GM12878 (cell line): ENCODE results near the gene MBOAT2. TPM values are rescaled to one million over a fixed set of nuclear protein-coding genes. Genes with fewer than 3 reads are reported as not detected.

Experiments
- ATAC-seq: fragments of 200-7000 bp; cut with Tn5 transposase; 3 replicates; pipeline ENCODE4 v1.9.1; 2020; ENCODE audit warnings: mild to moderate bottlenecking, moderate library complexity
- BruUV-seq: library from RNA; stranded (reverse); fragments of 400-500 nt; replicated peaks from 2 replicates; lab custom pipeline; 2021; lab: Mats Ljungman, UMichigan
- CTCF ChIA-PET: fragments of 300-600 bp; sonication (Branson Sonifier 250); formaldehyde crosslinking; extraction: SDS; loops from one replicate; lab custom pipeline; 2021; ENCODE audit warnings: inconsistent platforms; lab: Yijun Ruan, JAX
- POLR2A ChIA-PET: fragments of 350-600 bp; formaldehyde crosslinking; extraction: SDS; loops from one replicate; lab custom pipeline; 2021; ENCODE audit warnings: inconsistent platforms; lab: Charles Lee
- RAD21 ChIA-PET: fragments of 300-600 bp; sonication (Branson Sonifier 250); formaldehyde crosslinking; loops from one replicate; lab custom pipeline; 2023; ENCODE audit warnings: antibody characterized with exemption; ENCODE audit not compliant: unreplicated experiment; lab: Charles Lee
- SMC1A ChIA-PET: fragments of 300-600 bp; sonication (Branson Sonifier 250); formaldehyde crosslinking; loops from one replicate; lab custom pipeline; 2023; ENCODE audit not compliant: unreplicated experiment, uncharacterized antibody; lab: Charles Lee
- DNase-seq: peaks from one replicate; pipeline ENCODE4 v3.0.0-alpha.2; 2011; ENCODE audit warnings: low read depth, low spot score
- FAIRE-seq: peaks from 3 replicates; lab custom pipeline; 2011; peaks lifted over from hg19 to GRCh38; lab: Jason Lieb, UNC
- H2AFZ ChIP-seq: 2 replicates; pipeline ENCODE4 v1.6.0; 2011; ENCODE audit warnings: low read depth, low read length, control low read depth; ENCODE audit not compliant: control insufficient read depth
- H3K27ac ChIP-seq: 2 replicates; pipeline ENCODE4 v1.5.1; 2011; ENCODE audit warnings: control low read depth; ENCODE audit not compliant: control insufficient read depth, insufficient read depth
- H3K27me3 ChIP-seq, 2 experiments: replicated peaks in 1 of 2; 2 replicates each; pipeline versions ENCODE4 v1.6.0 to v1.6.1; 2011; ENCODE audit warnings: low read length in 1 of 2; ENCODE audit not compliant: control insufficient read depth in 2 of 2, insufficient read depth in 2 of 2
- H3K36me3 ChIP-seq, 2 experiments: 2 replicates each; pipeline ENCODE4 v1.5.1; 2011; ENCODE audit warnings: low read length in 1 of 2; ENCODE audit not compliant: control insufficient read depth in 2 of 2, insufficient read depth in 2 of 2
- H3K4me1 ChIP-seq: 2 replicates; pipeline ENCODE4 v1.6.1; 2011; ENCODE audit warnings: mild to moderate bottlenecking, low read length, moderate library complexity, mixed read lengths; ENCODE audit not compliant: control insufficient read depth, insufficient read depth
- H3K4me2 ChIP-seq: 2 replicates; pipeline ENCODE4 v1.6.0; 2011; ENCODE audit warnings: control low read depth; ENCODE audit not compliant: control insufficient read depth, insufficient read depth
- H3K4me3 ChIP-seq: fragments of 200-600 bp; sonication (generic); 2 replicates; pipeline ENCODE4 v1.5.1; 2016
- H3K79me2 ChIP-seq: 2 replicates; pipeline ENCODE4 v1.6.0; 2011; ENCODE audit warnings: low read length; ENCODE audit not compliant: control insufficient read depth, insufficient read depth
- H3K9ac ChIP-seq: 2 replicates; pipeline ENCODE4 v1.8.0; 2011; ENCODE audit warnings: low read length, control low read depth, mixed read lengths; ENCODE audit not compliant: control insufficient read depth, insufficient read depth
- H3K9me3 ChIP-seq: replicated peaks from 3 replicates; pipeline ENCODE4 v1.5.1; 2011; ENCODE audit warnings: mild to moderate bottlenecking, low read length; ENCODE audit not compliant: control insufficient read depth, insufficient read depth
- H4K20me1 ChIP-seq: 2 replicates; pipeline ENCODE4 v1.6.0; 2011; ENCODE audit not compliant: control insufficient read depth, insufficient read depth
- BACH1 ChIP-seq: fragments of 450-650 bp; IDR thresholded peaks from 2 replicates; pipeline ENCODE4 v1.6.1; 2017; ENCODE audit warnings: mild to moderate bottlenecking, borderline replicate concordance
- CREB1 ChIP-seq: IDR thresholded peaks from 2 replicates; pipeline ENCODE4 v1.6.1; 2012; ENCODE audit warnings: low read depth, mild to moderate bottlenecking, inconsistent platforms
- HSF1 ChIP-seq: fragments of 150-350 bp; IDR thresholded peaks from 2 replicates; pipeline ENCODE4 v1.6.1; 2014; ENCODE audit warnings: mild to moderate bottlenecking, low read depth, low read length
- JUND ChIP-seq: IDR thresholded peaks from 2 replicates; pipeline ENCODE4 v1.6.1; 2012; ENCODE audit warnings: low read depth, mild to moderate bottlenecking, low read length, improper control_type of control experiment, moderate library complexity
- LARP7 ChIP-seq: fragments of 450-650 bp; IDR thresholded peaks from 2 replicates; pipeline ENCODE4 v1.6.1; 2017; ENCODE audit warnings: mild to moderate bottlenecking
- MLLT1 ChIP-seq: fragments of 450-650 bp; IDR thresholded peaks from 2 replicates; pipeline ENCODE4 v1.6.1; 2016; ENCODE audit warnings: mild to moderate bottlenecking
- NFIC ChIP-seq: IDR thresholded peaks from 2 replicates; pipeline ENCODE4 v1.6.1; 2012; ENCODE audit warnings: low read depth, mild to moderate bottlenecking, inconsistent platforms, low read length, moderate library complexity
- POLR2AphosphoS5 ChIP-seq: IDR thresholded peaks from 2 replicates; pipeline ENCODE4 v1.6.1; 2011; ENCODE audit warnings: mild to moderate bottlenecking, low read length, inconsistent platforms
- SMAD5 ChIP-seq: IDR thresholded peaks from 2 replicates; pipeline ENCODE4 v1.6.1; 2016; ENCODE audit warnings: antibody characterized with exemption, low read depth
- SREBF2 ChIP-seq: IDR thresholded peaks from 2 replicates; pipeline ENCODE4 v1.6.1; 2012; ENCODE audit warnings: mild to moderate bottlenecking, low read length
- WGBS: methylation state at CpG from one replicate; pipeline ENCODE4 v1.1.6; 2016; ENCODE audit warnings: low lambda C conversion rate; ENCODE audit not compliant: insufficient replicate concordance, insufficient coverage; ENCODE audit errors: missing lambda C conversion rate; 5-methylcytosine and 5-hydroxymethylcytosine counted together
- in situ Hi-C: fragments of 300-500 bp; cut with MboI; formaldehyde crosslinking; loops from 9 replicates; pipeline ENCODE4 v1.14.3; 2018; ENCODE audit warnings: mixed read lengths
- intact Hi-C: fragments of 100-400 bp; cut with micrococcal nuclease; formaldehyde crosslinking; loops from one replicate; pipeline ENCODE4 v1.14.2; 2022; ENCODE audit not compliant: unreplicated experiment
- polyA plus RNA-seq, 11 experiments: library from polyadenylated mRNA; depleted of rRNA in 4 of 11; unstranded in 6 of 11; stranded (reverse) in 5 of 11; fragments of >200 nt; fragmentation: Nextera tagmentation in 4 of 11; fragmentation: Illumina TruSeq in 1 of 11; extraction: Ambion mirVana in 4 of 11; extraction: Trizol in 1 of 11; gene quantifications; 1 replicate in 1 of 11; 2 replicates in 10 of 11; pipeline versions ENCODE4 v1.2.1 to v1.2.3, GENCODE V29; 2011 to 2016; ENCODE audit warnings: inconsistent platforms in 2 of 11, missing spikeins in 2 of 11, low read depth in 1 of 11
- total RNA-seq, 4 experiments: library from RNA; depleted of rRNA in 3 of 4; stranded (reverse); fragments of >200 nt in 3 of 4; fragmentation: Illumina TruSeq in 1 of 4; extraction: Trizol in 1 of 4; gene quantifications; 2 replicates each; pipeline versions ENCODE4 v1.2.1 to v1.2.3, GENCODE V29; 2013 to 2021

MBOAT2 gene
- total and polyA plus RNA-seq, 10 of the 15 experiments (the other 5 are each of a cell fraction or from before 2014, with no cell fraction given): 0.08 to 40.6 (median 1.8) TPM

- RAD21 ChIA-PET: interaction anchor here (0.6 kb wide), 1 partner anchor 199 kb away, joined by 3 read pairs; no protein-coding TSS in a partner anchor
- no peak for DNase-seq
- TF ChIP-seq JUND (no peak), MLLT1 (no peak), SMAD5 (no peak), SREBF2 (no peak), LARP7 (no peak), NFIC (no peak), BACH1 (no peak), POLR2AphosphoS5 (no peak), CREB1 (no peak), HSF1 (no peak)
- TF ChIP-seq, all 136 proteins: peak for 0
- H2AFZ ChIP-seq: no peak overlapping the region
- H4K20me1 ChIP-seq: no peaks in the 10 kb centered on the region
- WGBS: 0% methylated on average over 1 of the region's 1 CpG
- no peaks in the 10 kb centered on the region for H3K79me2 ChIP-seq
- H3K4me1 ChIP-seq: no peaks in the 10 kb centered on the region
- no TSS peak for BruUV-seq
- in situ Hi-C loops (no loop called here), intact Hi-C loops (no loop called here)
- H3K36me3 ChIP-seq: no peaks in the 10 kb centered on the region
- FAIRE-seq (no peak), ATAC-seq (no peak)
- H3K9me3 ChIP-seq: no peaks in the 10 kb centered on the region; the same call in 2 of the 3 replicates
- H3K4me3 ChIP-seq: no peak overlapping the region
- no peaks in the 10 kb centered on the region for H3K27me3 ChIP-seq
- no peak overlapping the region for H3K4me2 ChIP-seq
- H3K9ac ChIP-seq: no peak overlapping the region
- POLR2A ChIA-PET: no interaction called here
- CTCF ChIA-PET: no interaction called here
- no peak overlapping the region for H3K27ac ChIP-seq
- SMC1A ChIA-PET: interaction anchor here (1.3 kb wide), 1 partner anchor 12 kb away, joined by 5 read pairs; no protein-coding TSS in a partner anchor
Measured at GRCh38 chr2:8893474-8893873, 110.0 kb downstream of the MBOAT2 start.
